ENCODE results near the gene PDIA5.
"Not testable (repeated sequence)": the region's sequence is repeated elsewhere in the genome, so short reads cannot be mapped to it uniquely, and the experiment has no call there.

PDIA5 gene

GRCh38 chr3:123150449-123151215, 83.8 kb downstream of the PDIA5 start:
- no peak overlapping the region for H3K27ac ChIP-seq (ENCODE audit: low read depth, low read length, poor library complexity, severe bottlenecking)
- H3K79me2 ChIP-seq (ENCODE audit: insufficient read depth, low read length): no peaks in the 10 kb centered on the region
- H3K36me3 ChIP-seq (ENCODE audit: insufficient read depth, low read length): peaks cover 30% of the 10 kb centered on the region; the same call in 1 of the 2 replicates
- no peaks in the 10 kb centered on the region for H3K9me3 ChIP-seq (ENCODE audit: low read length)
- no peaks in the 10 kb centered on the region for H3F3A ChIP-seq (ENCODE audit: insufficient read depth, low read length)
- H3K27me3 ChIP-seq (ENCODE audit: insufficient read depth, low read length): no peaks in the 10 kb centered on the region
- H2AFZ ChIP-seq (ENCODE audit: low read length): no peak overlapping the region
- no peak overlapping the region for H3K9ac ChIP-seq (ENCODE audit: low read length)
- H3K4me1 ChIP-seq (ENCODE audit: insufficient read depth, low read length, severe bottlenecking): peaks cover 8% of the 10 kb centered on the region
- H3K9me2 ChIP-seq (ENCODE audit: low read depth, low read length): no peaks in the 10 kb centered on the region
- TF ChIP-seq CTCF (IDR thresholded peaks at IDR 0.05; ENCODE audit: low read length) (no peak), EZH2 (IDR thresholded peaks at IDR 0.05; ENCODE audit: borderline replicate concordance, low read length) (no peak)
- H3K4me2 ChIP-seq (ENCODE audit: low read length): no peak overlapping the region
- no peaks in the 10 kb centered on the region for H4K20me1 ChIP-seq (ENCODE audit: insufficient read depth, low read length)
- no peak overlapping the region for H3K4me3 ChIP-seq (ENCODE audit: low read depth, low read length, poor library complexity, severe bottlenecking)

- Histone ChIP-seq H3K4me2 (ENCODE audit: low read length) (no peak overlapping the region), H3F3A (ENCODE audit: insufficient read depth, low read length) (no peaks in the 10 kb centered on the region), H3K9me2 (ENCODE audit: low read depth, low read length) (no peaks in the 10 kb centered on the region), H3K9ac (ENCODE audit: low read length) (no peak overlapping the region), H3K4me3 (ENCODE audit: low read depth, low read length, poor library complexity, severe bottlenecking) (no peak overlapping the region), H4K20me1 (ENCODE audit: insufficient read depth, low read length) (no peaks in the 10 kb centered on the region), H3K9me3 (ENCODE audit: low read length) (no peaks in the 10 kb centered on the region), H3K27ac (ENCODE audit: low read depth, low read length, poor library complexity, severe bottlenecking) (no peak overlapping the region), H3K4me1 (ENCODE audit: insufficient read depth, low read length, severe bottlenecking) (peaks cover 8% of the 10 kb centered on the region), H3K36me3 (ENCODE audit: insufficient read depth, low read length) (peaks cover 25% of the 10 kb centered on the region; the same call in 1 of the 2 replicates), H2AFZ (ENCODE audit: low read length) (no peak overlapping the region), H3K79me2 (ENCODE audit: insufficient read depth, low read length) (no peaks in the 10 kb centered on the region), H3K27me3 (ENCODE audit: insufficient read depth, low read length) (no peaks in the 10 kb centered on the region)
- TF ChIP-seq EZH2 (IDR thresholded peaks at IDR 0.05; ENCODE audit: borderline replicate concordance, low read length) (no peak), CTCF (IDR thresholded peaks at IDR 0.05; ENCODE audit: low read length) (no peak)
These were observed 84.5 kb downstream of the PDIA5 start for GRCh38 chr3:123151251-123151705.

GRCh38 chr3:123151853-123152420, 85.1 kb downstream of the PDIA5 start:
- not testable (repeated sequence) for H3K27me3 ChIP-seq (ENCODE audit: insufficient read depth, low read length); H3K79me2 ChIP-seq (ENCODE audit: insufficient read depth, low read length); H3K9me3 ChIP-seq (ENCODE audit: low read length); H3K4me3 ChIP-seq (ENCODE audit: low read depth, low read length, poor library complexity, severe bottlenecking); H3K4me1 ChIP-seq (ENCODE audit: insufficient read depth, low read length, severe bottlenecking); H3K9ac ChIP-seq (ENCODE audit: low read length); H3K9me2 ChIP-seq (ENCODE audit: low read depth, low read length); H4K20me1 ChIP-seq (ENCODE audit: insufficient read depth, low read length); H3K4me2 ChIP-seq (ENCODE audit: low read length); H3K27ac ChIP-seq (ENCODE audit: low read depth, low read length, poor library complexity, severe bottlenecking); H2AFZ ChIP-seq (ENCODE audit: low read length); H3F3A ChIP-seq (ENCODE audit: insufficient read depth, low read length)
- H3K36me3 ChIP-seq (ENCODE audit: insufficient read depth, low read length): peaks cover 21% of the 10 kb centered on the region; the same call in 1 of the 2 replicates
